B cell (primary cell): ENCODE measurements around the gene MCCD1. TPM values are rescaled to one million over a fixed set of nuclear protein-coding genes. Genes with fewer than 3 reads are reported as not detected.

Source experiments
- ATAC-seq: fragments of 200-7000 bp; cut with Tn5 transposase; one replicate; pipeline ENCODE4 v1.10.0; 2021; ENCODE audit warnings: low read depth, mild to moderate bottlenecking, moderate number of reproducible peaks, moderate library complexity
- CTCF ChIA-PET: fragments of 350-600 bp; sonication (Branson Sonifier 250); formaldehyde crosslinking; loops from one replicate; lab custom pipeline; 2021; ENCODE audit warnings: antibody characterized with exemption, inconsistent platforms; lab: Charles Lee
- POLR2A ChIA-PET: fragments of 350-600 bp; sonication (Branson Sonifier 250); formaldehyde crosslinking; loops from one replicate; lab custom pipeline; 2021; ENCODE audit warnings: antibody characterized with exemption; lab: Charles Lee
- DNase-seq: peaks from one replicate; pipeline ENCODE4 v3.0.0; 2013
- H2AFZ ChIP-seq: 2 replicates; pipeline ENCODE4 v1.6.1; 2012; ENCODE audit warnings: mild to moderate bottlenecking, low read depth, low read length; ENCODE audit not compliant: insufficient read depth, poor library complexity, severe bottlenecking
- H3K27ac ChIP-seq, 2 donors: 1 replicate in 1 of 2; 2 replicates in 1 of 2; pipeline ENCODE4 v1.5.1; 2012 to 2013; ENCODE audit warnings: low read length in 2 of 2, mild to moderate bottlenecking in 2 of 2, moderate library complexity in 1 of 2
- H3K27me3 ChIP-seq, 4 experiments: fragments of 200-600 bp in 1 of 4; sonication (generic) in 1 of 4; replicated peaks in 1 of 4; 1 replicate in 2 of 4; 2 replicates in 2 of 4; pipeline versions ENCODE4 v1.6.1 to v1.7.0; 2013 to 2016; ENCODE audit warnings: low read length in 3 of 4, mild to moderate bottlenecking in 2 of 4, mixed read lengths in 1 of 4, moderate library complexity in 1 of 4; ENCODE audit not compliant: insufficient read depth in 4 of 4, control insufficient read depth in 3 of 4; ENCODE audit errors: control extremely low read depth in 1 of 4
- H3K36me3 ChIP-seq, 2 experiments: replicated peaks in 1 of 2; 1 replicate in 1 of 2; 2 replicates in 1 of 2; pipeline versions ENCODE4 v1.6.1 to v1.7.1; 2013; ENCODE audit warnings: low read length in 1 of 2; ENCODE audit not compliant: insufficient read depth in 2 of 2, control insufficient read depth in 1 of 2; ENCODE audit errors: control extremely low read depth in 1 of 2, extremely low read depth in 1 of 2
- H3K4me1 ChIP-seq, 2 donors: fragments of 200-600 bp in 1 of 2; sonication (generic) in 1 of 2; 1 replicate in 1 of 2; 2 replicates in 1 of 2; pipeline versions ENCODE4 v1.5.1 to v1.6.1; 2013 to 2017; ENCODE audit warnings: low read length in 2 of 2; ENCODE audit not compliant: control insufficient read depth in 2 of 2, insufficient read depth in 2 of 2
- H3K4me2 ChIP-seq: replicated peaks from 2 replicates; pipeline ENCODE3; 2012; ENCODE audit warnings: mild to moderate bottlenecking, low read depth, low read length; ENCODE audit not compliant: poor library complexity, severe bottlenecking
- H3K4me3 ChIP-seq, 5 experiments: fragments of 200-600 bp in 1 of 5; sonication (generic) in 1 of 5; 1 replicate in 3 of 5; 2 replicates in 2 of 5; pipeline versions ENCODE4 v1.5.1 to v1.7.0; 2011 to 2016; ENCODE audit warnings: low read length in 4 of 5, mild to moderate bottlenecking in 4 of 5, low read depth in 2 of 5, control low read depth in 1 of 5, moderate library complexity in 1 of 5; ENCODE audit not compliant: insufficient read depth in 1 of 5; ENCODE audit errors: control extremely low read depth in 1 of 5, extremely low read depth in 1 of 5
- H3K79me2 ChIP-seq: fragments of 200-600 bp; sonication (generic); one replicate; pipeline ENCODE4 v1.6.0; 2016; ENCODE audit warnings: low read length; ENCODE audit not compliant: control insufficient read depth, insufficient read depth
- H3K9ac ChIP-seq: fragments of 200-600 bp; sonication (generic); 2 replicates; pipeline ENCODE4 v1.6.1; 2017; ENCODE audit warnings: mild to moderate bottlenecking, low read length, moderate library complexity
- H3K9me3 ChIP-seq, 3 donors: one replicate each; pipeline versions ENCODE4 v1.6.1 to v1.7.1; 2013; ENCODE audit warnings: low read length in 2 of 3; ENCODE audit not compliant: control insufficient read depth in 2 of 3, insufficient read depth in 1 of 3; ENCODE audit errors: control extremely low read depth in 1 of 3
- H4K20me1 ChIP-seq: 2 replicates; pipeline ENCODE4 v1.6.0; 2012; ENCODE audit warnings: mild to moderate bottlenecking, low read length; ENCODE audit not compliant: insufficient read depth, control insufficient read depth, poor library complexity, severe bottlenecking
- H3K27ac Mint-ChIP-seq: one replicate; pipeline ENCODE4 v1.8.0; 2021; ENCODE audit warnings: mixed read lengths
- H3K27me3 Mint-ChIP-seq: one replicate; pipeline ENCODE4 v1.8.0; 2021; ENCODE audit warnings: mixed read lengths
- H3K4me1 Mint-ChIP-seq: one replicate; pipeline ENCODE4 v1.8.0; 2021; ENCODE audit warnings: mixed read lengths
- H3K4me3 Mint-ChIP-seq: one replicate; pipeline ENCODE4 v1.8.0; 2021; ENCODE audit warnings: mixed read lengths
- H3K9me3 Mint-ChIP-seq: one replicate; pipeline ENCODE4 v1.8.0; 2022; ENCODE audit warnings: mixed read lengths; ENCODE audit not compliant: insufficient read depth
- EZH2 ChIP-seq: IDR thresholded peaks from 2 replicates; pipeline ENCODE4 v1.6.1; 2012; ENCODE audit warnings: borderline replicate concordance, low read depth, mild to moderate bottlenecking, moderate library complexity, low read length; ENCODE audit not compliant: insufficient read depth, poor library complexity, severe bottlenecking
- WGBS: methylation state at CpG from one replicate; pipeline ENCODE4 v1.1.5; 2013; ENCODE audit warnings: missing lambda C conversion rate; ENCODE audit not compliant: insufficient coverage; 5-methylcytosine and 5-hydroxymethylcytosine counted together
- intact Hi-C: fragments of 100-400 bp; cut with micrococcal nuclease; formaldehyde crosslinking; loops from one replicate; pipeline ENCODE4 v1.10.0; 2022
- polyA plus RNA-seq: library from polyadenylated mRNA; depleted of rRNA; stranded (reverse); fragments of >200 nt; gene quantifications from 2 replicates; pipeline ENCODE4 v1.2.3, GENCODE V29; 2012
- total RNA-seq, 2 donors: library from RNA; stranded (reverse); fragments of 120-200 nt in 1 of 2; gene quantifications; 1 replicate in 1 of 2; 2 replicates in 1 of 2; pipeline versions ENCODE4 v1.2.3 to v1.2.4, GENCODE V29; 2013 to 2022
- TF ChIP-seq, protein P1 (sequence below): fragments of 200-600 bp; IDR thresholded peaks from one replicate; pipeline ENCODE4 v1.8.0; 2022; ENCODE audit warnings: antibody characterized with exemption, mild to moderate bottlenecking

MCCD1 gene
- total and polyA plus RNA-seq, 2 donors (not counting 1 experiment from before 2014, with no cell fraction given), result not detected

DNA sequence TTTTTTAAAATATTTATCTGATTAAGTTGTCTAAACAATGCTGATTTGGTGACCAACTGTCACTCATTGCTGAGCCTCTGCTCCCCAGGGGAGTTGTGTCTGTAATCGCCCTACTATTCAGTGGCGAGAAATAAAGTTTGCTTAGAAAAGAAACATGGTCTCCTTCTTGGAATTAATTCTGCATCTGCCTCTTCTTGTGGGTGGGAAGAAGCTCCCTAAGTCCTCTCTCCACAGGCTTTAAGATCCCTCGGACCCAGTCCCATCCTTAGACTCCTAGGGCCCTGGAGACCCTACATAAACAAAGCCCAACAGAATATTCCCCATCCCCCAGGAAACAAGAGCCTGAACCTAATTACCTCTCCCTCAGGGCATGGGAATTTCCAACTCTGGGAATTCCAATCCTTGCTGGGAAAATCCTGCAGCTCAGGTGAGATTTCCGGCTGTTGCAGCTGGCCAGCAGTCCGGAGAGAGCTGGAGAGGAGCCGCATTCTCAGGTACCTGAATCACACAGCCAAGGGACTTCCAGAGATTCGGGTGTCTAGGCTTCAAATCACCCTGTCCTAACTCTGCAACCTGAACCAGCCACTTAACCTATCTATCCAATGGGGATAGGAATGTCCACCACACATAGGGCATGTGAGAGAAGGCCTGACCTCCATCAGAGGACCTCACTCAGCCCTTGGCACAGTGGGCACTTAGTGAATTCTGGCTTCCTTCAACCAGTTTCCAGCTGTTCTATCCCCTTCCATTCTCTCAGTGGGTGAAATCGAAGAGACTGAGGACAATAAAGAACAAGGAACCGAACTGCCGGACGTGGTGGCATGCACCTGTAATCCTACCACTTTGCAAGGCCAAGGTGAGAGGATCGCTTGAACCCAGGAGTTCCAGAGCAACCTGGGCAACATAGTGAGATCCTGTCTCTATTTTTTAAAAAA is 49.7 kb downstream of the MCCD1 start:
- DNase-seq (peak; percentile 27), ATAC-seq (no peak)
- Histone ChIP-seq H3K27ac (peak overlapping the region; percentile 95 to 97), H3K9ac (peak overlapping the region; percentile 10), H3K27me3 (no peaks in the 10 kb centered on the region), H3K79me2 (peaks cover 89% of the 10 kb centered on the region), H3K4me1 (peaks cover 65 to 83% of the 10 kb centered on the region in 2 donors), H4K20me1 (peaks cover 33% of the 10 kb centered on the region), H3K36me3 (peaks cover 2 to 41% of the 10 kb centered on the region in 2 experiments), H2AFZ (no peak overlapping the region), H3K4me3 (peak overlapping the region in 2 of 5 experiments; percentile 11 to 15), H3K4me2 (peak overlapping the region; percentile 88), H3K9me3 (no peaks in the 10 kb centered on the region)
- Mint-ChIP-seq H3K9me3 (no peaks in the 10 kb centered on the region), H3K27me3 (no peaks in the 10 kb centered on the region), H3K4me3 (peak overlapping the region; percentile 98), H3K27ac (peak overlapping the region; percentile 99), H3K4me1 (peaks cover 83% of the 10 kb centered on the region)
- intact Hi-C loops, result no loop called here
- TF ChIP-seq, protein P1, sequence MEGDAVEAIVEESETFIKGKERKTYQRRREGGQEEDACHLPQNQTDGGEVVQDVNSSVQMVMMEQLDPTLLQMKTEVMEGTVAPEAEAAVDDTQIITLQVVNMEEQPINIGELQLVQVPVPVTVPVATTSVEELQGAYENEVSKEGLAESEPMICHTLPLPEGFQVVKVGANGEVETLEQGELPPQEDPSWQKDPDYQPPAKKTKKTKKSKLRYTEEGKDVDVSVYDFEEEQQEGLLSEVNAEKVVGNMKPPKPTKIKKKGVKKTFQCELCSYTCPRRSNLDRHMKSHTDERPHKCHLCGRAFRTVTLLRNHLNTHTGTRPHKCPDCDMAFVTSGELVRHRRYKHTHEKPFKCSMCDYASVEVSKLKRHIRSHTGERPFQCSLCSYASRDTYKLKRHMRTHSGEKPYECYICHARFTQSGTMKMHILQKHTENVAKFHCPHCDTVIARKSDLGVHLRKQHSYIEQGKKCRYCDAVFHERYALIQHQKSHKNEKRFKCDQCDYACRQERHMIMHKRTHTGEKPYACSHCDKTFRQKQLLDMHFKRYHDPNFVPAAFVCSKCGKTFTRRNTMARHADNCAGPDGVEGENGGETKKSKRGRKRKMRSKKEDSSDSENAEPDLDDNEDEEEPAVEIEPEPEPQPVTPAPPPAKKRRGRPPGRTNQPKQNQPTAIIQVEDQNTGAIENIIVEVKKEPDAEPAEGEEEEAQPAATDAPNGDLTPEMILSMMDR, result no peak
- no peak for TF ChIP-seq EZH2
- ChIA-PET POLR2A (interaction anchor here (0.5 to 42.6 kb wide), 3 partner anchors 6 to 25 kb away, joined by 6 to 1450 read pairs (median 1450); partner anchors contain the start of genes ATP6V1G2, LST1, LTA and LTB), CTCF (interaction anchor here (2.7 to 35.3 kb wide), 3 partner anchors 17 to 252 kb away, joined by 10 to 2241 read pairs (median 1108); partner anchors contain the start of genes ATP6V1G2, LST1, LTA and NCR3)
- 77% methylated on average over 5 of the region's 12 CpGs for WGBS
